ENCODE data around the gene FAM3C.

DNA sequence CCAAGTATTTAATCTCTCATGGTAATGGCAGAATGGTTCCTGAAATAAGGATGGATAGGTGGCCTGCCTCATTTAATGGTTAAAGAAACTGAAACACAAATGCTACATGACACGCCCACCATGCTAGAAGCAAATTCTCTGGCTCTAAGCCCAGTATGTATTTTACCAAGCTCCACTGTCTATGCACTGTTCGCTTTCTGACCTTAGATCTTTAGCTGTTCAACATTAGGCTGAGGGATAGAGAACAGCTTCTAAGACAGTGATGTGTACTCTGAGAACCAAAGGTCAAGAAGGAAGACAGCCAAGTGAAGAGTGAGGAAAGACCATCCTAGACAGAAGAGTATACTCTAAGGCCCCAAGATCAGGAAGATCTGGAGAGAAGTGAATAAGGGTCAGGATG lies 26.6 kb downstream of the FAM3C start:
- TF ChIP-seq POLR2AphosphoS5 (IDR thresholded peaks at IDR 0.05; ENCODE audit: low read depth, low read length) (no peak), SPI1 (IDR thresholded peaks at IDR 0.05; ENCODE audit: low read depth, low read length) (no peak)

Measured in GM12891 (cell line).